ES-I3 (cell line): ENCODE measurements around the gene EMC1.
"Not testable (repeated sequence)": the region's sequence is repeated elsewhere in the genome, so short reads cannot be mapped to it uniquely, and the experiment has no call there.

ENCODE experiments used
- H3K36me3 ChIP-seq: 2 replicates; pipeline ENCODE4 v1.6.1; 2013; ENCODE audit warnings: mild to moderate bottlenecking, low read length, control low read depth, moderate library complexity; ENCODE audit not compliant: insufficient read depth
- H3K4me1 ChIP-seq: 2 replicates; pipeline ENCODE4 v1.6.1; 2013; ENCODE audit warnings: mild to moderate bottlenecking, control low read depth, low read length; ENCODE audit not compliant: insufficient read depth
- H3K9ac ChIP-seq: 2 replicates; pipeline ENCODE4 v1.6.1; 2013; ENCODE audit warnings: low read depth, mild to moderate bottlenecking, low read length, moderate library complexity
- H3K9me3 ChIP-seq: 2 replicates; pipeline ENCODE4 v1.6.1; 2013; ENCODE audit warnings: mild to moderate bottlenecking, low read length, moderate library complexity; ENCODE audit not compliant: control insufficient read depth, insufficient read depth

EMC1 gene

GRCh38 chr1:19251305-19252196 is at the start of gene EMC1, which contains the start of gene MRTO4:
EMC1 (minus strand) TSS chr1:19251524; CDS start chr1:19251509, 15 bp downstream.
MRTO4 (plus strand) TSS chr1:19251805; CDS start chr1:19251836, 31 bp downstream.
- Histone ChIP-seq H3K36me3 (peaks cover 10% of the 10 kb centered on the region; the same call in 1 of the 2 replicates), H3K4me1 (peaks cover 8% of the 10 kb centered on the region; the same call in 1 of the 2 replicates)

GRCh38 chr1:19300211-19300610 is 48.9 kb upstream of the EMC1 start:
- H3K36me3 ChIP-seq, result peaks cover 6% of the 10 kb centered on the region
- H3K4me1 ChIP-seq, result no peaks in the 10 kb centered on the region
- peaks cover 6% of the 10 kb centered on the region; the same call in 1 of the 2 replicates for H3K9me3 ChIP-seq
- no peak overlapping the region for H3K9ac ChIP-seq

More at GRCh38 chr1:19251305-19252196, at the start of gene EMC1, which contains the start of gene MRTO4:
- peak within 1 kb of the TSS; percentile 95 for H3K9ac ChIP-seq
- H3K9me3 ChIP-seq, result no peaks in the 10 kb centered on the region

GRCh38 chr1:19294638-19295037 is 43.3 kb upstream of the EMC1 start:
- no peaks in the 10 kb centered on the region for H3K36me3 ChIP-seq
- no peaks in the 10 kb centered on the region for H3K4me1 ChIP-seq
- H3K9me3 ChIP-seq, result peaks cover 19% of the 10 kb centered on the region
- no peak overlapping the region for H3K9ac ChIP-seq

GRCh38 chr1:19289244-19289643 is 37.9 kb upstream of the EMC1 start:
- no peaks in the 10 kb centered on the region for H3K4me1 ChIP-seq
- H3K9ac ChIP-seq, result peak overlapping the region; percentile 26; the same call in 1 of the 2 replicates

GRCh38 chr1:19288324-19289241 is 37.3 kb upstream of the EMC1 start, which contains the start of gene AKR7A3:
AKR7A3 (minus strand) TSS chr1:19288770; CDS start chr1:19288709, 61 bp downstream.
- not testable (repeated sequence) for H3K4me1 ChIP-seq
- peak within 1 kb of the TSS; percentile 26; the same call in 1 of the 2 replicates for H3K9ac ChIP-seq

More at GRCh38 chr1:19289244-19289643, 37.9 kb upstream of the EMC1 start:
- Histone ChIP-seq H3K9me3 (peaks cover 6% of the 10 kb centered on the region; the same call in 1 of the 2 replicates), H3K36me3 (no peaks in the 10 kb centered on the region)

GRCh38 chr1:19287436-19288185 is 36.3 kb upstream of the EMC1 start:
- Histone ChIP-seq H3K36me3 (no peaks in the 10 kb centered on the region), H3K9me3 (no peaks in the 10 kb centered on the region; the same call in 1 of the 2 replicates), H3K4me1 (no peaks in the 10 kb centered on the region), H3K9ac (no peak overlapping the region)

More at GRCh38 chr1:19288324-19289241, 37.3 kb upstream of the EMC1 start, which contains the start of gene AKR7A3:
- not testable (repeated sequence) for H3K9me3 ChIP-seq, H3K36me3 ChIP-seq

GRCh38 chr1:19285807-19286206 is 34.5 kb upstream of the EMC1 start:
- not testable (repeated sequence) for H3K9ac ChIP-seq, H3K36me3 ChIP-seq, H3K4me1 ChIP-seq, H3K9me3 ChIP-seq

GRCh38 chr1:19285366-19285765 is 34.0 kb upstream of the EMC1 start:
- H3K9me3 ChIP-seq, H3K36me3 ChIP-seq, H3K9ac ChIP-seq, H3K4me1 ChIP-seq: not testable (repeated sequence)

GRCh38 chr1:19284881-19285280 is 33.6 kb upstream of the EMC1 start:
- Histone ChIP-seq H3K9ac (no peak overlapping the region), H3K4me1 (no peaks in the 10 kb centered on the region), H3K9me3 (no peaks in the 10 kb centered on the region), H3K36me3 (no peaks in the 10 kb centered on the region)

GRCh38 chr1:19283891-19284290 is 32.6 kb upstream of the EMC1 start:
- Histone ChIP-seq H3K4me1 (no peaks in the 10 kb centered on the region), H3K36me3 (no peaks in the 10 kb centered on the region), H3K9me3 (no peaks in the 10 kb centered on the region), H3K9ac (no peak overlapping the region)

GRCh38 chr1:19274636-19275035 is 23.3 kb upstream of the EMC1 start:
- H3K9me3 ChIP-seq, result no peaks in the 10 kb centered on the region
- H3K36me3 ChIP-seq, result no peaks in the 10 kb centered on the region
- no peaks in the 10 kb centered on the region for H3K4me1 ChIP-seq
- H3K9ac ChIP-seq, result no peak overlapping the region; the same call in 1 of the 2 replicates

- not testable (repeated sequence) for H3K9ac ChIP-seq, H3K36me3 ChIP-seq, H3K4me1 ChIP-seq, H3K9me3 ChIP-seq
Observed at GRCh38 chr1:19273844-19274531, 22.7 kb upstream of the EMC1 start.
